GM21367 (cell line): ENCODE measurements around the gene DLG1.

Experiments used
- ATAC-seq: cut with Tn5 transposase; IDR thresholded peaks from one replicate; pipeline ENCODE4 v1.9.1; 2021; ENCODE audit not compliant: unreplicated experiment

Gene DLG1

GRCh38 chr3:197183582-197183981 is 114.8 kb downstream of the DLG1 start:
- no peak for ATAC-seq

DNA sequence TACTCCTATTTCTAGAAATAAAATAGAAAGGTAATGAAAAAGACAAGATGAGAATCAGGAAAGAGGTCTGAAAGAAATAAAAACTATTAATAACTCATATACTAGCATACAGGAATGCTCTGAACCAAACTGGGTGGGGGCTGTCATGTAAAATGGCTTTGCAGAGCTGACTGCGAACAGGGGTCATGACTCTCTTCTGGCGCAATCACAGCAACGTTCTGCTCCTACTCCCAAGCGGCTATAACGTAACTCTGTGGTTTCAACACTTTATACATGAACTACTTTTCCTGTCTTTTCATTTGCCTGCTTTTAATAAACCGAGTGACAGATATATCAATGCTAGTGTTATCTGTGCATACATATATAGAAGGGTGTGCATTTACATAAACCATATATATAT is 116.7 kb downstream of the DLG1 start:
- no peak for ATAC-seq

- no peak for ATAC-seq
Measured at GRCh38 chr3:197178998-197179397, 119.4 kb downstream of the DLG1 start.

DNA sequence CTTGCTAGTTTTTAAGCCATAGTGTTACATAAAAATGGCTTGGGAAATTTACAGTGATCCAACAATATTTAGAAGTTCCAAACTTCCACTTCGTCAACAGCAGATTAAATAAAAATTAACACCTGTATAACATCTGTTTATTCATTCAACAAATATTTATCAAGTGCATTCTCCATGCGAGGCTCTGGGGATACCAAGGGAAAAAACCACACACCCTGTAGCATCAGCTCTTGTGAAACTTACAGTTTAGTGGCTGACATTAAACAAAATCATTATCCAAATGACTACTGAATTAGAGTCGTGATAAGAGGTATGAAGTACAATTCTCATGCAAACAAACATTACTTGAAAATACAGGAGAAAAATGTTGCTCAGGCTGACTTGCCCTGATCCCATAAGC is 122.9 kb downstream of the DLG1 start:
- ATAC-seq: no peak

DNA sequence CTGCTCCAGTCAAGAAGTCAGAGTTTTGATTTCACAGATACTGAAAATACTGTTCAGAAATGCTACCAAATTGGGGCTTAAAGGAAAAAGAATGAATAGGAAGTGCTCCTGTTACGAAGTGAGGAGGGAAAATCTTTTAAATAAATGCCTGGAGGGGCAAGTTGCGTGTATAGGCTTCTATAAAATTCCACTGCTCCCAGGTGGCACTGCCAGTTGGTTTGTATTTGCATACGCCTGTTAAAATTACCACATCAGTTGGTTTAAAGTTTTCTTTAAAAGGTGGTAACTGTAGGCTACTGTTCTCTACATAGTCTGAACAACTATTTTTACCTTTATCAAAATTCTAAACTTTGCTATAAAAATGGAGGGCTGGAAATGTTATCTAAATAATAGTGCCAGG is 123.5 kb downstream of the DLG1 start:
- ATAC-seq: no peak

DNA sequence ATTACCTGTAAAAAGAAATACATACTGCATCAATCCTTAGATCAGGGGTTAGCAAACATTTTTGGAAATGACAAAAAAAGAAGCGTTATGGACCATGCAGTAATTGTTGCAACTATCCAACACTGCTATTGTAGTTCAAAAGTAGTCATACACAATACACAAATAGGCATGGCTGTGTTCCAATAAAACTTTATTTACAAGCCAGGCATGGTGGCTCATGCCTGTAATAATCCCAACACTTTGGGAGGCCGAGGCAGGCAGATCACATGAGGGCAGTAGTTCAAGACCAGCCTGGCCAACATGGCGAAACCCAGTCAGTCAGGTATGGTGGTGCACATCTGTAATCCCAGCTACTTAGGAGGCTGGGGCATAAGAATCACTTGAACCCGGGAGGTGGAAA is 124.8 kb downstream of the DLG1 start:
- no peak for ATAC-seq

- no peak for ATAC-seq
Measured at GRCh38 chr3:197171481-197172067, 126.8 kb downstream of the DLG1 start.

DNA sequence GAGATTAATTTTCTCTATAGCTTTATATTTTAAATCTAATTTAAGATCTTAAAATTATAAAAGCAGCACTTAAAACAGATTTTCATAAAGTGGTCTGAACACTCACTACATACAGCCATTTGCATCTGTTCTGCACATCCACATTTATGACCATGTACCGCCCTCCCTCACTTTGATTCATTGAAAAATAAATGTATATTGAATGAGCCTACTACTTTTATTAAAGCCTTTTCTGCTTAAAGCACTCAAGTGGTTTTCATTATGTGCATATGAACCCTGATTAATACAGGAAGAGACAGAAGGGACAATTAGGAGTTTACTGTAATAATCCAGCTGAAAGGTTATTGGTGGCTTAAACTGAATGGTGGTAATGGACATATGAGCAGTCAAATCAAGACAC is 129.4 kb downstream of the DLG1 start:
- no peak for ATAC-seq

DNA sequence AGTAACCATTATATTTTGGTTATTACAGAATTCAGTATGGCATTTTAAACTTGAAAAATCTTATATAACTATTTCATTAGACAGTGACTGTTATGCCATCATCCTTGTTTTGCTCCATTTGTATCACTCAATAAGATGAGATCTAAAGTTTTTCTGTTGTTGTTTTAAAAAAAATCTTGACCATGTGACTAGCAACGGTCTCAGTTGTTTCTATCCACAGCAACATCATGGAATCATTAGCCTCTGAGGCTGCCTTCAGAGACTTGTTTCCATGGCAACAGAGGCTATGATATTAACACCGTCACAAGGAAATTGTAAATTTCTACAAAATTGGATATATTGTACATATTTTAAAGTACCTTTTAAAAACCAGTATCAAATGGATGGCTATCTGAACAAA is 129.8 kb downstream of the DLG1 start:
- ATAC-seq: no peak

GRCh38 chr3:197168063-197168462 is 130.3 kb downstream of the DLG1 start:
- no peak for ATAC-seq

GRCh38 chr3:197167549-197167948 is 130.9 kb downstream of the DLG1 start:
- ATAC-seq: no peak

GRCh38 chr3:197165890-197166289 is 132.5 kb downstream of the DLG1 start:
- ATAC-seq: no peak

DNA sequence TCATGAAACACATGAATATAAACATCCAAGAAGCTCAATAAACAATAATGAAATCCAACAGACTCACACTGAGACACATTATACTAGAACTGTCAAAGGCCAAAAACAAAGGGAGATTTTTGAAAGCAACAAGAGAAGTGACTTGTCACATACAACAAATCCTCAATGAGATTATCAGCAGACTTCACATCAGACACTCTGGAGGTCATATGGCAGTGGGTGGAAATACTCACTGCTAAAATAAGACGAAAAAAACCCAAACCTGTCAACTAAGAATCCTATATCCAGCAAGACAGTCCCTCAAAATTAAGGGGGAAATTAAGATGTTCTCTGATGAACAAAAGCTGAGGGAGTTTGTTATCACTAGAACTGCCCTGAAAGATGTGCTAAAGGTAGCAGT is 143.4 kb downstream of the DLG1 start:
- ATAC-seq: no peak

DNA sequence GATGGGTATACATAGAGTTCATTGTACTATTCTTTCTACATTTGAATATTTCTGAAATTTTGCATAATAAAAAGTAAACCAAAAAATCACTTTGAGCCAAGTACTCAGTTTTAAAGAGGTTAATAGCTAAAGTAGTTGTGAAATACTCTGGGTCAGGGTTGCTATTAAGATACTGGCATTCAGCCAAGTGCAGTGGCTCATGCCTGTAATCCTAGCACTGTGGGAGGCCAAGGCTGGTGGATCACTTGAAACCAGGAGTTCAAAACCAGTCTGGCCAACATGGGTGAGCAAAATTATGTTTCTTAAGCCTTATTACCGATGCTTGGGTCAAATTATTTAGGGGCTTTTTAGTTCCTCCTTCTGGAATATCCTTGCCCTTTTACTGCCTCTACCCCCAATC is 146.8 kb downstream of the DLG1 start:
- no peak for ATAC-seq

- ATAC-seq: no peak
Measured at GRCh38 chr3:197149528-197149927, 148.9 kb downstream of the DLG1 start.

- no peak for ATAC-seq
Measured at GRCh38 chr3:197144188-197144587, 154.2 kb downstream of the DLG1 start.

DNA sequence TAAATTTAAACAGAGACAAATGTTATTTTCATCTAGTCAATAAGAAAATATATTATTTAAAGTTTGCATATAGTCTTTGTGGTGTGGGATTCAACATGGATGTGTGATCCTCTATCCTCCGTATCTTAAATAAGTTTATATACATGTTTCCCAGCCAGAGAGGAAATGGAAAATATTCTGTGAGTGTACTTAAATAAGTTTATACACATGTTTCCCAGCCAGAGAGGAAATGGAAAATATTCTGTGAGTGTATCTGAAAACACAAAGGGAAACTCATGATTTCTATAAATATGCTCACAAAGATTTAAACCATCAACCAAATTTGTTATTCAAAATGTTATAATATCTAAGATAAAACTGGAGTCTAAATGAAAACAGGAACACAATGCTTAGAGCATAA is 158.8 kb downstream of the DLG1 start:
- ATAC-seq: no peak

GRCh38 chr3:197137751-197138150 is 160.7 kb downstream of the DLG1 start:
- ATAC-seq: no peak

DNA sequence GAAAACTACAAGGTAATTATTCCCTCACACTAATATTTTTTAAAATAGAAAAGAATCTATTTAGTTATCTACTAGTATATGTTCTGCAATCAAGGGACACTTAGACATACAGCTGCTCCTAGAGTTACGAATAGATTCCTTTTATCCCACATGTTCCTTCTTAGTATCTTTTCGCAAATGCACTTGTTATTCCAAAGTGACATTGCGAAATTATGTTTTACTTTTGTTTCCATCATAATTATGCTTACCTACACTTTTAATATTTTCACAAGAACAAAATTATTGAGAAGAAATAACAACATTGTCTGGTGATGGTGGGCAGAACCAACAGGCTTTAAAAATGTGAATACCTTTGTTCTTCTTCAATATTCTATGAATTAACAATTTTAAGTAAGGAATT is 161.7 kb downstream of the DLG1 start:
- ATAC-seq: no peak

- ATAC-seq: no peak
Measured at GRCh38 chr3:197135212-197135611, 163.2 kb downstream of the DLG1 start.

GRCh38 chr3:197132916-197133530 is 165.4 kb downstream of the DLG1 start:
- no peak for ATAC-seq

GRCh38 chr3:197125636-197126035 is 172.8 kb downstream of the DLG1 start:
- no peak for ATAC-seq

- ATAC-seq: no peak
Measured at GRCh38 chr3:197124713-197125112, 173.7 kb downstream of the DLG1 start.
